Mesenchymal stem cell (in vitro differentiated cells and primary cell): ENCODE data around the gene ANKK1.

Experiments used
- DNase-seq: peaks from one replicate; pipeline ENCODE4 v3.0.0-alpha.2; 2013
- H2AFZ ChIP-seq: one replicate; pipeline ENCODE4 v1.6.1; 2013; ENCODE audit warnings: low read depth, mild to moderate bottlenecking, control low read depth, inconsistent platforms, low read length, moderate library complexity
- H2AK5ac ChIP-seq: 2 replicates; pipeline ENCODE4 v1.6.1; 2013; ENCODE audit warnings: low read length, moderate library complexity, mild to moderate bottlenecking, inconsistent platforms; ENCODE audit not compliant: severe bottlenecking
- H2BK120ac ChIP-seq: one replicate; pipeline ENCODE4 v1.6.1; 2013; ENCODE audit warnings: low read depth, mild to moderate bottlenecking, inconsistent platforms, low read length, moderate library complexity
- H2BK12ac ChIP-seq, 2 experiments: one replicate each; pipeline ENCODE4 v1.6.1; 2013; ENCODE audit warnings: inconsistent platforms in 2 of 2, low read length in 2 of 2, mild to moderate bottlenecking in 2 of 2, moderate library complexity in 2 of 2, control low read depth in 1 of 2
- H2BK15ac ChIP-seq: one replicate; pipeline ENCODE4 v1.6.1; 2013; ENCODE audit warnings: mild to moderate bottlenecking, low read depth, inconsistent platforms; ENCODE audit not compliant: poor library complexity, severe bottlenecking
- H2BK5ac ChIP-seq: 2 replicates; pipeline ENCODE4 v1.6.1; 2013; ENCODE audit warnings: low read depth, mild to moderate bottlenecking, low read length, control low read depth, inconsistent platforms; ENCODE audit not compliant: poor library complexity, severe bottlenecking
- H3K14ac ChIP-seq, 2 experiments: one replicate each; pipeline ENCODE4 v1.6.1; 2013; ENCODE audit warnings: inconsistent platforms in 2 of 2, low read length in 2 of 2, control low read depth in 1 of 2, mild to moderate bottlenecking in 1 of 2, moderate library complexity in 1 of 2
- H3K18ac ChIP-seq, 2 experiments: one replicate each; pipeline ENCODE4 v1.6.1; 2013; ENCODE audit warnings: inconsistent platforms in 2 of 2, low read length in 2 of 2, control low read depth in 1 of 2, low read depth in 1 of 2, mild to moderate bottlenecking in 1 of 2
- H3K23ac ChIP-seq, 2 experiments: one replicate each; pipeline ENCODE4 v1.6.1; 2013; ENCODE audit warnings: inconsistent platforms in 2 of 2, low read length in 2 of 2, mild to moderate bottlenecking in 2 of 2, moderate library complexity in 2 of 2, control low read depth in 1 of 2
- H3K27ac ChIP-seq: 2 replicates; pipeline ENCODE4 v1.5.1; 2013; ENCODE audit warnings: mild to moderate bottlenecking, moderate library complexity, low read length, control low read depth, inconsistent platforms; ENCODE audit not compliant: poor library complexity, severe bottlenecking
- H3K27me3 ChIP-seq, 2 experiments: 2 replicates each; pipeline versions ENCODE4 v1.6.1 to v1.7.0; 2013; ENCODE audit warnings: low read length in 2 of 2, mild to moderate bottlenecking in 2 of 2, moderate library complexity in 2 of 2, control low read depth in 1 of 2, inconsistent platforms in 1 of 2; ENCODE audit not compliant: control insufficient read depth in 1 of 2, insufficient read depth in 1 of 2
- H3K36me3 ChIP-seq, 2 experiments: 2 replicates each; pipeline versions ENCODE4 v1.6.1 to v1.7.0; 2013; ENCODE audit warnings: low read length in 2 of 2, control low read depth in 1 of 2, inconsistent platforms in 1 of 2, low read depth in 1 of 2, mild to moderate bottlenecking in 1 of 2; ENCODE audit not compliant: insufficient read depth in 2 of 2, control insufficient read depth in 1 of 2
- H3K4ac ChIP-seq, 2 experiments: one replicate each; pipeline ENCODE4 v1.6.1; 2013; ENCODE audit warnings: inconsistent platforms in 2 of 2, low read length in 2 of 2, mild to moderate bottlenecking in 2 of 2, moderate library complexity in 2 of 2, control low read depth in 1 of 2, low read depth in 1 of 2
- H3K4me1 ChIP-seq: 2 replicates; pipeline ENCODE4 v1.6.1; 2013; ENCODE audit warnings: low read depth, low read length, control low read depth; ENCODE audit not compliant: control insufficient read depth, insufficient read depth
- H3K4me2 ChIP-seq: 2 replicates; pipeline ENCODE4 v1.6.1; 2013; ENCODE audit warnings: low read length, mild to moderate bottlenecking, inconsistent platforms; ENCODE audit not compliant: poor library complexity, severe bottlenecking
- H3K4me3 ChIP-seq, 2 experiments: 2 replicates each; pipeline versions ENCODE4 v1.5.1 to v1.7.0; 2013; ENCODE audit warnings: low read length in 2 of 2, mild to moderate bottlenecking in 2 of 2, control low read depth in 1 of 2, low read depth in 1 of 2; ENCODE audit not compliant: insufficient read depth in 1 of 2
- H3K79me1 ChIP-seq: replicated peaks from 2 replicates; pipeline ENCODE4 v1.6.1; 2013; ENCODE audit warnings: mild to moderate bottlenecking, control low read depth, low read length, inconsistent platforms; ENCODE audit not compliant: poor library complexity, severe bottlenecking
- H3K9ac ChIP-seq: 2 replicates; pipeline ENCODE4 v1.7.0; 2013; ENCODE audit warnings: mild to moderate bottlenecking, low read length, moderate library complexity
- H3K9me3 ChIP-seq: 2 replicates; pipeline ENCODE4 v1.7.0; 2013; ENCODE audit warnings: mild to moderate bottlenecking, low read length; ENCODE audit not compliant: control insufficient read depth
- H4K8ac ChIP-seq: one replicate; pipeline ENCODE4 v1.6.1; 2013; ENCODE audit warnings: inconsistent platforms, mild to moderate bottlenecking, low read length, moderate library complexity
- H4K91ac ChIP-seq: one replicate; pipeline ENCODE4 v1.6.1; 2013; ENCODE audit warnings: mild to moderate bottlenecking, low read length, inconsistent platforms
- WGBS: methylation state at CpG from one replicate; pipeline ENCODE4 v1.1.7; 2013; ENCODE audit warnings: mixed read lengths; 5-methylcytosine and 5-hydroxymethylcytosine counted together

Gene ANKK1

DNA sequence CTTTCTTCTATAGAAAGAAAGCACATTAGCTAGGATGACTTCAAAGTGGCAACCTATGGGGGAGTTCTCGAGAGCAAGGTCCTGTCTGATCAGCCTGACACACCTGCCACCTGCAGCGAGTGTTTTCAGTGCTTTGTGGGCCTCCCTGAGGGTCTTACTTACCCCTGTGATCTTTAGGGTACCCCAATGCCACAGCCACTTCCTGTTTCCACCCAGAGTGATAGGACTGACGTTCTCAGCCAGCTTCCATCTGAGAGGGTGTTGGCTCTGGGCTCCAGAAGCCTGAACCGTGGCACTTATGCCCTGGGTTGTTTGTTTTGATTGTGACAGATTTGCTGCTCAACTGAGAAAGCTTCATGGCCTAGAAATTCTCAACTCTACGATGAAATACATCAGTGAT is 21.7 kb upstream of the ANKK1 start:
- Histone ChIP-seq H3K27ac (no peak overlapping the region), H3K14ac (no peak overlapping the region)
- 91% methylated on average over 5 of the region's 5 CpGs for WGBS

DNA sequence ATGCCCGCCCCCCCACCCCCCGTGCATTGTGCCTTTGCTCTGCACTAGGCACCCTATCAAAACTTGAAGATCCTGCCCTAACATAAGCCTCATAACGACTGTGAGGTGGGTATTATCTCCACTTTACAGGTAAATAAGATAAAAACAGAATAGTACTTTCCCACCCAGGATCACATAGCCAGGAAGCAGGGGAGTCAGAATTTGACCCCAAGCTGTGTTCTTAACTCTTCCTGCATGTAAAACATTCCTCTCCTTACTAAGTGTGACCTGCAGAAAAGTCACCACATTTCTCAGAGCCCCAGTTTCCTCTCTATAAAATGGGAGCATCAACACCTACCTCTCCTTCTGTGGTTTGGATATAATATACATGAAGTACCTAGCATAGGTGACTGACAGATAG is 18.2 kb upstream of the ANKK1 start:
- Histone ChIP-seq H3K27ac (no peak overlapping the region), H2BK12ac (no peak overlapping the region), H2AFZ (no peak overlapping the region), H3K27me3 (no peaks in the 10 kb centered on the region), H3K4me2 (no peak overlapping the region), H3K9ac (no peak overlapping the region), H3K79me1 (no peaks in the 10 kb centered on the region), H2BK15ac (no peak overlapping the region), H3K4me3 (no peak overlapping the region), H3K4ac (no peak overlapping the region), H3K4me1 (no peaks in the 10 kb centered on the region), H3K18ac (no peak overlapping the region), H2BK5ac (no peak overlapping the region), H4K8ac (no peak overlapping the region), H3K23ac (no peak overlapping the region), H4K91ac (no peak overlapping the region), H2BK120ac (no peak overlapping the region), H3K36me3 (peaks cover 22 to 26% of the 10 kb centered on the region in 2 experiments), H3K14ac (no peak overlapping the region), H3K9me3 (no peaks in the 10 kb centered on the region), H2AK5ac (no peak overlapping the region)
- 27% methylated on average over 1 of the region's 3 CpGs for WGBS
- no peak for DNase-seq

More for the DNA sequence above, 21.7 kb upstream of the ANKK1 start:
- DNase-seq: no peak
- Histone ChIP-seq H3K9me3 (no peaks in the 10 kb centered on the region), H2BK15ac (no peak overlapping the region), H3K4me2 (no peak overlapping the region), H4K8ac (no peak overlapping the region), H3K9ac (no peak overlapping the region), H2BK5ac (no peak overlapping the region), H2BK12ac (no peak overlapping the region), H3K27me3 (no peaks in the 10 kb centered on the region), H3K18ac (no peak overlapping the region), H2AFZ (no peak overlapping the region), H2AK5ac (no peak overlapping the region), H4K91ac (no peak overlapping the region), H3K23ac (no peak overlapping the region), H3K4me1 (no peaks in the 10 kb centered on the region), H2BK120ac (no peak overlapping the region), H3K79me1 (no peaks in the 10 kb centered on the region), H3K4me3 (no peak overlapping the region), H3K4ac (no peak overlapping the region), H3K36me3 (peaks cover 34 to 55% of the 10 kb centered on the region in 2 experiments)

DNA sequence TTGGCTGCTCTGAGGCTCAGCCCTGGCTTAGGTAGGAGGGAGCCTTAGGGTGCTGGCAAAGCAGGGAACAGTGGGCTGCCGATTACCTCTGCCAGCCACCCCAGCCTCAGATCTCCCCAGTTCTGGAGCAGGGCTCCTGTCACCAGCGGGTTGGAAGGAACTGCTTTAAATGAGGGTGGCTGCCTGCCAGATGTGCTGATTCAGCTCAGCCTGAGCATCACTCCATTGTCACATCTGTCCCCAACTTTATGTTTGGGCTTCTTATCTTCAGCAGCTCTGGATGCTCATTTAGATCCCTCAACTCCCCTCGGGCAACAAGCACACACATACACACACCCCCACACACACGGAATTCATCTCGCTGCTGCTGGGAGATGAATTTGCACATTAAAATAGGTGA is 16.9 kb upstream of the ANKK1 start:
- Histone ChIP-seq H3K4me1 (no peaks in the 10 kb centered on the region), H3K23ac (no peak overlapping the region), H3K14ac (no peak overlapping the region), H3K27ac (no peak overlapping the region), H2BK120ac (no peak overlapping the region), H2BK12ac (no peak overlapping the region), H3K18ac (no peak overlapping the region), H3K27me3 (no peaks in the 10 kb centered on the region), H3K4ac (no peak overlapping the region), H2BK5ac (no peak overlapping the region), H3K9me3 (no peaks in the 10 kb centered on the region), H3K36me3 (peaks cover 12 to 15% of the 10 kb centered on the region in 2 experiments), H3K4me3 (no peak overlapping the region), H2AK5ac (no peak overlapping the region), H3K9ac (no peak overlapping the region), H2BK15ac (no peak overlapping the region), H4K8ac (no peak overlapping the region), H2AFZ (no peak overlapping the region), H4K91ac (no peak overlapping the region), H3K79me1 (no peaks in the 10 kb centered on the region), H3K4me2 (no peak overlapping the region)
- 90% methylated on average over 5 of the region's 5 CpGs for WGBS
- DNase-seq: no peak

DNA sequence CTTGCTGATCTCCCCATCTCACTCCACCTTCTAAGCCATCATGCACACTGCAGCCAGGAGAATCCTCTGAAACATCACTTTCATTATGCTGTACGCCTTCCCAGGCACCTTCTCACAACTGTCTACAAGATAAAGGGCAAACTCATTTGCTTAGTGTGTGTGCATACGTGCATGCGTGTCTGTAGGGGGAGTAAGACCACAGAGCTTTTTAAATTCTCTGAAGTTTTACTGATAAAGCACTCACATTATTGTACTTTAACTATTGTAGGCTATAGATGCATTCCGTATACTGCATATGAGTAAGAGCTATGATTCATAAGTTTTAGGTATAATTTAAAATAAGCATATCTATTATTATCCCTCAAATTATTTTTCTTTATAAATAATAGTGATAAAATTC is 15.3 kb upstream of the ANKK1 start:
- no peak for DNase-seq
- no CpG with 5 or more reads among the region's 4 CpGs for WGBS

More for the DNA sequence above, 15.3 kb upstream of the ANKK1 start:
- no peaks in the 10 kb centered on the region for H3K9me3 ChIP-seq
- no peak overlapping the region for H4K8ac ChIP-seq
- no peak overlapping the region for H4K91ac ChIP-seq
- H3K4me1 ChIP-seq: no peaks in the 10 kb centered on the region
- H3K4me2 ChIP-seq: no peak overlapping the region
- H3K9ac ChIP-seq: no peak overlapping the region
- no peak overlapping the region for H2AK5ac ChIP-seq
- H3K36me3 ChIP-seq: peaks cover 6% of the 10 kb centered on the region in 2 experiments
- no peak overlapping the region for H2BK12ac ChIP-seq
- H2BK120ac ChIP-seq: no peak overlapping the region
- H3K4me3 ChIP-seq: no peak overlapping the region
- no peaks in the 10 kb centered on the region for H3K79me1 ChIP-seq
- H2AFZ ChIP-seq: no peak overlapping the region
- no peak overlapping the region for H2BK5ac ChIP-seq
- no peak overlapping the region for H3K14ac ChIP-seq
- H3K27ac ChIP-seq: no peak overlapping the region
- H3K4ac ChIP-seq: no peak overlapping the region
- H3K23ac ChIP-seq: no peak overlapping the region
- H3K27me3 ChIP-seq: peaks cover 0 to 2% of the 10 kb centered on the region in 2 experiments
- no peak overlapping the region for H2BK15ac ChIP-seq
- H3K18ac ChIP-seq: no peak overlapping the region
